ENCODE results near the gene BEND4. TPM values are rescaled to one million over a fixed set of nuclear protein-coding genes. Genes with fewer than 3 reads are reported as not detected.

BEND4 gene
- total RNA-seq, 2 donors from 2014 or later: 11.6 to 13.4 TPM

DNA sequence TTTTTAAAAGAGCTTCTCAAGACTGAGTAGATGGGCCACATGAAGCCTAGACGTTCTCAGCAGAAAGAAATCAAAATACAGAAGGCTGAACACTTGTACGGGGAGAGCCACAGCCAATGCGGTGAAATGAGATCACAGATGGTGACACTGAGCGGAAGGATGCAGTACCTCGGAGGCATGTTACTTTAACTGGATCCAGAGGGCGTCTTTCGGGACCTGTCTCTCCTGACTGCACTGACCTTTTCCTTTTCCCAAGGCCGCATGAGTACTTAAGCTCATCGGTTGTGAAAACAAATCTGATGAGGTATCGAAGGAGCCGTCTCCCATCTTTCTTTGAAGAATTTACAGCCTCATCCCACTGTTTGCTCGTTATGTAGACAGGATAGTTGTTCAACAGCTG is 32.6 kb downstream of the BEND4 start:
- Histone ChIP-seq H3K27ac (ENCODE audit: low read depth, low read length) (no peak overlapping the region), H3K9ac (ENCODE audit: extremely low read depth, low read length, poor library complexity, severe bottlenecking) (no peak overlapping the region), H3K4me3 (ENCODE audit: low read length) (no peak overlapping the region), H3K36me3 (ENCODE audit: control insufficient read depth, insufficient read depth, low read length) (no peaks in the 10 kb centered on the region), H3K27me3 (ENCODE audit: control insufficient read depth, insufficient read depth, low read length, poor library complexity, severe bottlenecking) (no peaks in the 10 kb centered on the region), H3K4me1 (ENCODE audit: control insufficient read depth, insufficient read depth, low read length) (peaks cover 4% of the 10 kb centered on the region), H3K9me3 (ENCODE audit: control insufficient read depth, low read length) (no peaks in the 10 kb centered on the region)
- H3K27ac Mint-ChIP-seq: no peak overlapping the region
- 88 to 89% methylated on average over 12 of the region's 12 CpGs for WGBS, 2 experiments (ENCODE audit: insufficient coverage in 1 of 2, insufficient read length in 1 of 2)
- no peak overlapping the region for H3K4me3 Mint-ChIP-seq
- peaks cover 15% of the 10 kb centered on the region for H3K4me1 Mint-ChIP-seq
- H3K36me3 Mint-ChIP-seq (ENCODE audit: low read depth): peaks cover 13% of the 10 kb centered on the region
- no peaks in the 10 kb centered on the region for H3K27me3 Mint-ChIP-seq (ENCODE audit: insufficient read depth)
- no peak for DNase-seq
- TF ChIP-seq, protein P1, sequence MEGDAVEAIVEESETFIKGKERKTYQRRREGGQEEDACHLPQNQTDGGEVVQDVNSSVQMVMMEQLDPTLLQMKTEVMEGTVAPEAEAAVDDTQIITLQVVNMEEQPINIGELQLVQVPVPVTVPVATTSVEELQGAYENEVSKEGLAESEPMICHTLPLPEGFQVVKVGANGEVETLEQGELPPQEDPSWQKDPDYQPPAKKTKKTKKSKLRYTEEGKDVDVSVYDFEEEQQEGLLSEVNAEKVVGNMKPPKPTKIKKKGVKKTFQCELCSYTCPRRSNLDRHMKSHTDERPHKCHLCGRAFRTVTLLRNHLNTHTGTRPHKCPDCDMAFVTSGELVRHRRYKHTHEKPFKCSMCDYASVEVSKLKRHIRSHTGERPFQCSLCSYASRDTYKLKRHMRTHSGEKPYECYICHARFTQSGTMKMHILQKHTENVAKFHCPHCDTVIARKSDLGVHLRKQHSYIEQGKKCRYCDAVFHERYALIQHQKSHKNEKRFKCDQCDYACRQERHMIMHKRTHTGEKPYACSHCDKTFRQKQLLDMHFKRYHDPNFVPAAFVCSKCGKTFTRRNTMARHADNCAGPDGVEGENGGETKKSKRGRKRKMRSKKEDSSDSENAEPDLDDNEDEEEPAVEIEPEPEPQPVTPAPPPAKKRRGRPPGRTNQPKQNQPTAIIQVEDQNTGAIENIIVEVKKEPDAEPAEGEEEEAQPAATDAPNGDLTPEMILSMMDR (conservative IDR thresholded peaks at IDR 0.05): no peak
- H3K9me3 Mint-ChIP-seq: no peaks in the 10 kb centered on the region

GRCh38 chr4:42112846-42113245 is 39.6 kb downstream of the BEND4 start:
- H3K4me1 ChIP-seq (ENCODE audit: control insufficient read depth, insufficient read depth, low read length): peaks cover 5% of the 10 kb centered on the region
- H3K4me1 Mint-ChIP-seq: peaks cover 7% of the 10 kb centered on the region
- 94 to 95% methylated on average over 2 to 3 of the region's 3 CpGs for WGBS, 2 experiments (ENCODE audit: insufficient coverage in 1 of 2, insufficient read length in 1 of 2)
- H3K9me3 ChIP-seq (ENCODE audit: control insufficient read depth, low read length): no peaks in the 10 kb centered on the region
- H3K27ac ChIP-seq (ENCODE audit: low read depth, low read length): no peak overlapping the region
- no peaks in the 10 kb centered on the region for H3K9me3 Mint-ChIP-seq
- TF ChIP-seq, protein P1 (conservative IDR thresholded peaks at IDR 0.05): no peak
- H3K36me3 Mint-ChIP-seq (ENCODE audit: low read depth): peaks cover 5% of the 10 kb centered on the region
- H3K36me3 ChIP-seq (ENCODE audit: control insufficient read depth, insufficient read depth, low read length): no peaks in the 10 kb centered on the region
- no peak overlapping the region for H3K9ac ChIP-seq (ENCODE audit: extremely low read depth, low read length, poor library complexity, severe bottlenecking)
- H3K27ac Mint-ChIP-seq: no peak overlapping the region
- no peak overlapping the region for H3K4me3 ChIP-seq (ENCODE audit: low read length)
- H3K27me3 ChIP-seq (ENCODE audit: control insufficient read depth, insufficient read depth, low read length, poor library complexity, severe bottlenecking): no peaks in the 10 kb centered on the region
- no peak for DNase-seq
- H3K4me3 Mint-ChIP-seq: no peak overlapping the region
- H3K27me3 Mint-ChIP-seq (ENCODE audit: insufficient read depth): no peaks in the 10 kb centered on the region

DNA sequence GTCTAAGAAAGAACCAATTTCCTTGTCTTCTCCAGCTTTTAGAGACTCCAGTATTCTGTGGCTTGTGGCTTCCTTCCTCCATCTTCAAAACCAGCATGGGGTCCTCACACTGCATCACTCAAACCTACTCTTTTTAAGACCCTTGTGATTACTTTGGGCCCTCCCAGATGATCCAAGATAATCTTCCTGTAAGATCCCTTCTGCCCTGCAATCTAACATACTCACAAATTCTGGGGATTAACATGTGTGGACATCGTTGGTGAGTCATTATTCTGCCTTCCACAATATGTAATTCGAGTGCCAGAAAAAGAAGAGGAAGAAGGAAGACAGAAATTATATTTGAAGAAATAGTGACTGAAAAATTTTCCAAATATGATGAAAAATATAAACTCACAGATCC is 47.9 kb downstream of the BEND4 start:
- Histone ChIP-seq H3K4me1 (ENCODE audit: control insufficient read depth, insufficient read depth, low read length) (no peaks in the 10 kb centered on the region), H3K9ac (ENCODE audit: extremely low read depth, low read length, poor library complexity, severe bottlenecking) (no peak overlapping the region), H3K9me3 (ENCODE audit: control insufficient read depth, low read length) (no peaks in the 10 kb centered on the region), H3K27ac (ENCODE audit: low read depth, low read length) (no peak overlapping the region), H3K36me3 (ENCODE audit: control insufficient read depth, insufficient read depth, low read length) (no peaks in the 10 kb centered on the region), H3K27me3 (ENCODE audit: control insufficient read depth, insufficient read depth, low read length, poor library complexity, severe bottlenecking) (no peaks in the 10 kb centered on the region), H3K4me3 (ENCODE audit: low read length) (no peak overlapping the region)
- TF ChIP-seq, protein P1 (conservative IDR thresholded peaks at IDR 0.05): no peak
- peaks cover 2% of the 10 kb centered on the region for H3K4me1 Mint-ChIP-seq
- H3K36me3 Mint-ChIP-seq (ENCODE audit: low read depth): peaks cover 2% of the 10 kb centered on the region
- 100% methylated on average over 1 of the region's 2 CpGs; no CpG with 5 or more reads in 1 of the 2 experiments for WGBS, 2 experiments (ENCODE audit: insufficient coverage in 1 of 2, insufficient read length in 1 of 2)
- H3K27me3 Mint-ChIP-seq (ENCODE audit: insufficient read depth): no peaks in the 10 kb centered on the region
- H3K4me3 Mint-ChIP-seq: no peak overlapping the region
- H3K9me3 Mint-ChIP-seq: no peaks in the 10 kb centered on the region
- no peak for DNase-seq
- no peak overlapping the region for H3K27ac Mint-ChIP-seq

Data from endodermal cell (in vitro differentiated cells).